ENCODE measurements around the gene SAMM50.

DNA sequence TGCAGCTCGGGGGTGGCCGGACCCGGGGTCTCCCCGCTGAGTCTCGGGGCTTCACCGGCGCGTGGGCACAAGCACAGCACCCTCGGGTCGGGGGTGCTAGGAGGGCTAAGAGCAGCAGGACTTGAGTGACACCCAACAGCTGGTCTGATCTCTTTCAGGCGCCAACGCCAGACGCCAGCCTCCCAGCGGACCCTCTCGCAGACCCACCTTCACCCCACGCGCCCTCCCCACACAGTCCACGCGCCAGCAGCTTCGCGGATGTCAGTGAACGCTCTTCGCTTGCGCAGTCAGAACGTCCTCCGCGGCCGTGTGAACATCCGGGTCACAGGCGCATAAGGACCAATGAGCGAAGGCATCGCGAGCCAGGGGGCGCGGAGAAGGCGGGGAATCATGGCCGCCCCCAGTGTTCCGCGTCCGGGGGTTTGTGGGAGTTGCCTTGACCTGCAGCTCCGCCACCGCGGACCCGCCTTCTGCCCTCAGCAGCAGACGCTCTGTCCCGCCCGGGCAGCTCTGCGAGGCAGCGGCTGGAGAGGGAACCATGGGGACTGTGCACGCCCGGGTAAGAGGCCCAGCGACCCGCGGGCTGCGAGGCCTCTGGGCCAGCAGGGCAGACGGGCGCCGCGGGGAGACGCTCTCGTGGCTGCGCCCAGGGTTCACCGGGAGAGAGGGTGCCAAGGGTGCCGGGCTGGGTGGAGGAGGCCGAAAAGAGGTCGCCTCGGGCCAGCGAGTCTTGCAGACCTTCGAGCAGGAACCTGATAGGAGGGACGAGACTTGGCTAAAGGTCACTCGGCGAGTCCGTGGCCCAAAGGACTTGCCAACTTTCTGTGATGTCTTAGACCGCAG, at the start of gene SAMM50:
- TF ChIP-seq, protein P1, sequence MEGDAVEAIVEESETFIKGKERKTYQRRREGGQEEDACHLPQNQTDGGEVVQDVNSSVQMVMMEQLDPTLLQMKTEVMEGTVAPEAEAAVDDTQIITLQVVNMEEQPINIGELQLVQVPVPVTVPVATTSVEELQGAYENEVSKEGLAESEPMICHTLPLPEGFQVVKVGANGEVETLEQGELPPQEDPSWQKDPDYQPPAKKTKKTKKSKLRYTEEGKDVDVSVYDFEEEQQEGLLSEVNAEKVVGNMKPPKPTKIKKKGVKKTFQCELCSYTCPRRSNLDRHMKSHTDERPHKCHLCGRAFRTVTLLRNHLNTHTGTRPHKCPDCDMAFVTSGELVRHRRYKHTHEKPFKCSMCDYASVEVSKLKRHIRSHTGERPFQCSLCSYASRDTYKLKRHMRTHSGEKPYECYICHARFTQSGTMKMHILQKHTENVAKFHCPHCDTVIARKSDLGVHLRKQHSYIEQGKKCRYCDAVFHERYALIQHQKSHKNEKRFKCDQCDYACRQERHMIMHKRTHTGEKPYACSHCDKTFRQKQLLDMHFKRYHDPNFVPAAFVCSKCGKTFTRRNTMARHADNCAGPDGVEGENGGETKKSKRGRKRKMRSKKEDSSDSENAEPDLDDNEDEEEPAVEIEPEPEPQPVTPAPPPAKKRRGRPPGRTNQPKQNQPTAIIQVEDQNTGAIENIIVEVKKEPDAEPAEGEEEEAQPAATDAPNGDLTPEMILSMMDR (IDR thresholded peaks at IDR 0.05): no peak
- peak in 1 of 2 donors; percentile 71 for TF ChIP-seq POLR2A (IDR thresholded peaks at IDR 0.05)

All from thyroid gland (tissue), 4 donors.